Skeletal muscle satellite cell (primary cell): Measurements from ENCODE around the gene C16orf74. TPM values are rescaled to one million over a fixed set of nuclear protein-coding genes. Genes with fewer than 3 reads are reported as not detected.

Experiments
- H3K27me3 ChIP-seq: 2 replicates; pipeline ENCODE4 v1.7.0; 2013; ENCODE audit warnings: low read length; ENCODE audit not compliant: control insufficient read depth, insufficient read depth
- H3K36me3 ChIP-seq: 2 replicates; pipeline ENCODE4 v1.7.0; 2013; ENCODE audit warnings: mild to moderate bottlenecking, control low read depth, low read length; ENCODE audit not compliant: insufficient read depth
- H3K4me1 ChIP-seq: 2 replicates; pipeline ENCODE4 v1.7.0; 2013; ENCODE audit warnings: low read length; ENCODE audit not compliant: control insufficient read depth, insufficient read depth
- H3K4me2 ChIP-seq: 2 replicates; pipeline ENCODE4 v1.7.0; 2013; ENCODE audit warnings: mild to moderate bottlenecking, low read length
- H3K4me3 ChIP-seq: 2 replicates; pipeline ENCODE4 v1.7.0; 2013; ENCODE audit warnings: low read length
- H3K9ac ChIP-seq: 2 replicates; pipeline ENCODE4 v1.7.0; 2013; ENCODE audit warnings: mild to moderate bottlenecking, low read depth, low read length, moderate library complexity
- H3K9me3 ChIP-seq: replicated peaks from 2 replicates; pipeline ENCODE4 v1.7.0; 2013; ENCODE audit warnings: mild to moderate bottlenecking, control low read depth, low read length
- total RNA-seq: library from RNA; depleted of rRNA; stranded (reverse); fragments of >200 nt; gene quantifications from 2 replicates; pipeline ENCODE4 v1.2.3, GENCODE V29; 2012; rRNA removed

C16orf74 gene
- total RNA-seq, result 11.1 and 12.7 TPM in 2 replicates

- H3K4me2 ChIP-seq, result peak within 1 kb of the TSS; percentile 94
- peaks cover 48% of the 10 kb centered on the region for H3K4me1 ChIP-seq
- no peaks in the 10 kb centered on the region for H3K9me3 ChIP-seq
- H3K4me3 ChIP-seq, result peak within 1 kb of the TSS; percentile 76
- H3K36me3 ChIP-seq, result no peaks in the 10 kb centered on the region
- peaks cover 13% of the 10 kb centered on the region for H3K27me3 ChIP-seq
- peak within 1 kb of the TSS; percentile 61 for H3K9ac ChIP-seq
Observed at GRCh38 chr16:85750827-85751697, at the start of gene C16orf74. Gene C16orf74 (minus strand): TSS chr16:85751096. CDS start chr16:85735217, 15,879 bp downstream.

- peak overlapping the region; percentile 98 for H3K9ac ChIP-seq
- H3K9me3 ChIP-seq, result no peaks in the 10 kb centered on the region
- no peaks in the 10 kb centered on the region for H3K27me3 ChIP-seq
- H3K4me2 ChIP-seq, result peak overlapping the region; percentile 91
- H3K4me3 ChIP-seq, result peak overlapping the region; percentile 94
- peaks cover 15% of the 10 kb centered on the region for H3K4me1 ChIP-seq
- peaks cover 59% of the 10 kb centered on the region for H3K36me3 ChIP-seq
Observed at GRCh38 chr16:85800321-85800669, 49.4 kb upstream of the C16orf74 start.

GRCh38 chr16:85799497-85800320 is 48.8 kb upstream of the C16orf74 start, which contains the start of the genes COX4I1 and EMC8:
Gene COX4I1 (plus strand): TSS chr16:85799695. CDS start chr16:85801206, 1,511 bp downstream.
Gene EMC8 (minus strand): TSS chr16:85799544. CDS start chr16:85799295, 249 bp downstream.
- H3K9me3 ChIP-seq, result no peaks in the 10 kb centered on the region
- peak within 1 kb of the TSS; percentile 91 for H3K4me2 ChIP-seq
- H3K36me3 ChIP-seq, result peaks cover 59% of the 10 kb centered on the region
- H3K9ac ChIP-seq, result peak within 1 kb of the TSS; percentile 98
- no peaks in the 10 kb centered on the region for H3K27me3 ChIP-seq
- peak within 1 kb of the TSS; percentile 94 for H3K4me3 ChIP-seq
- H3K4me1 ChIP-seq, result peaks cover 15% of the 10 kb centered on the region

GRCh38 chr16:85798901-85799496 is 48.1 kb upstream of the C16orf74 start:
- peak overlapping the region; percentile 98 for H3K9ac ChIP-seq
- H3K4me2 ChIP-seq, result peak overlapping the region; percentile 91
- peaks cover 61% of the 10 kb centered on the region for H3K36me3 ChIP-seq
- peaks cover 15% of the 10 kb centered on the region for H3K4me1 ChIP-seq
- peak overlapping the region; percentile 94 for H3K4me3 ChIP-seq
- H3K27me3 ChIP-seq, result no peaks in the 10 kb centered on the region
- no peaks in the 10 kb centered on the region for H3K9me3 ChIP-seq

- Histone ChIP-seq H3K4me3 (peak overlapping the region; percentile 94), H3K9ac (peak overlapping the region; percentile 98), H3K27me3 (no peaks in the 10 kb centered on the region), H3K36me3 (peaks cover 60% of the 10 kb centered on the region), H3K4me2 (peak overlapping the region; percentile 91), H3K9me3 (no peaks in the 10 kb centered on the region), H3K4me1 (peaks cover 15% of the 10 kb centered on the region)
Observed at GRCh38 chr16:85798283-85798776, 47.4 kb upstream of the C16orf74 start.

GRCh38 chr16:85796599-85796998 is 45.7 kb upstream of the C16orf74 start:
- no peak overlapping the region for H3K4me3 ChIP-seq
- peaks cover 60% of the 10 kb centered on the region for H3K36me3 ChIP-seq
- H3K4me1 ChIP-seq, result peaks cover 15% of the 10 kb centered on the region

GRCh38 chr16:85796152-85796551 is 45.3 kb upstream of the C16orf74 start:
- Histone ChIP-seq H3K4me3 (no peak overlapping the region), H3K9ac (no peak overlapping the region), H3K9me3 (no peaks in the 10 kb centered on the region), H3K4me1 (peaks cover 15% of the 10 kb centered on the region), H3K36me3 (peaks cover 57% of the 10 kb centered on the region), H3K27me3 (no peaks in the 10 kb centered on the region), H3K4me2 (no peak overlapping the region)

More at GRCh38 chr16:85796599-85796998, 45.7 kb upstream of the C16orf74 start:
- H3K9ac ChIP-seq, result no peak overlapping the region
- no peaks in the 10 kb centered on the region for H3K9me3 ChIP-seq
- no peaks in the 10 kb centered on the region for H3K27me3 ChIP-seq
- no peak overlapping the region for H3K4me2 ChIP-seq

GRCh38 chr16:85794696-85795095 is 43.8 kb upstream of the C16orf74 start:
- H3K27me3 ChIP-seq, result no peaks in the 10 kb centered on the region
- H3K9me3 ChIP-seq, result no peaks in the 10 kb centered on the region
- H3K4me3 ChIP-seq, result no peak overlapping the region
- peaks cover 54% of the 10 kb centered on the region for H3K36me3 ChIP-seq
- peaks cover 6% of the 10 kb centered on the region for H3K4me1 ChIP-seq
- no peak overlapping the region for H3K9ac ChIP-seq
- H3K4me2 ChIP-seq, result no peak overlapping the region

GRCh38 chr16:85793662-85794298 is 42.9 kb upstream of the C16orf74 start:
- H3K9ac ChIP-seq, result no peak overlapping the region
- no peak overlapping the region for H3K4me3 ChIP-seq
- peaks cover 6% of the 10 kb centered on the region for H3K4me1 ChIP-seq
- H3K27me3 ChIP-seq, result no peaks in the 10 kb centered on the region
- peaks cover 59% of the 10 kb centered on the region for H3K36me3 ChIP-seq
- no peak overlapping the region for H3K4me2 ChIP-seq
- no peaks in the 10 kb centered on the region for H3K9me3 ChIP-seq

GRCh38 chr16:85789773-85790172 is 38.9 kb upstream of the C16orf74 start:
- H3K4me2 ChIP-seq, result no peak overlapping the region
- no peak overlapping the region for H3K4me3 ChIP-seq
- peaks cover 65% of the 10 kb centered on the region for H3K36me3 ChIP-seq
- H3K4me1 ChIP-seq, result no peaks in the 10 kb centered on the region
- no peak overlapping the region for H3K9ac ChIP-seq
- H3K27me3 ChIP-seq, result no peaks in the 10 kb centered on the region
- H3K9me3 ChIP-seq, result no peaks in the 10 kb centered on the region
